Astrocyte of the spinal cord (primary cell): ENCODE data around the gene PRDM15.

Experiments
- DNase-seq: peaks from one replicate; pipeline ENCODE4 v3.0.0; 2011; ENCODE audit warnings: low read depth, low spot score
- H3K4me3 ChIP-seq: 2 replicates; pipeline ENCODE4 v1.5.1; 2011; ENCODE audit warnings: low read depth, mild to moderate bottlenecking, low read length, moderate library complexity
- in situ Hi-C: cut with HindIII; loops from 2 replicates; pipeline ENCODE4 v1.10.0; 2017; ENCODE audit warnings: low sequenced_read_pairs
- TF ChIP-seq, protein P1 (sequence below): IDR thresholded peaks from 2 replicates; pipeline ENCODE4 v1.5.1; 2012; ENCODE audit warnings: low read depth, mild to moderate bottlenecking, low read length, inconsistent platforms

The PRDM15 gene

DNA sequence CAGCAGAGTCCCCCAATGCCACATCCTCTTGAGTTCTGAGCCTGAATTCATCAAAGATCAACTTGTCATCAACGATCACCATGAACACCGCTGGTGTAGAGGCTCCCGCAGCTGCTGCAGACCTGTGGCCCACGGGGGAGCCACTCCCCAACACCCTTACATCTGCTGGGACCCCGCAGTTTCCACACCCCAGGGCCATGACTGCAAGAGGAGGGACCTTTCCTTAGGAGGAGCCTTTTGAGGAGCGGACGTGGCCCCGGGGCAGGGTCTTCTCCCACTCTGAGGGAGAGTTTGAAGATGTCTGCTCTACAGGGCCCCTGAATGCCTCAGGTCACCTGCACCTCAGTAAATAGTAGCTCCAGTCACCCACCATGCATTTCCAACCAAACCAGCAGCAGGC, 2.7 kb downstream of the PRDM15 start:
- DNase-seq: no peak
- in situ Hi-C loops: no loop called here
- TF ChIP-seq, protein P1, sequence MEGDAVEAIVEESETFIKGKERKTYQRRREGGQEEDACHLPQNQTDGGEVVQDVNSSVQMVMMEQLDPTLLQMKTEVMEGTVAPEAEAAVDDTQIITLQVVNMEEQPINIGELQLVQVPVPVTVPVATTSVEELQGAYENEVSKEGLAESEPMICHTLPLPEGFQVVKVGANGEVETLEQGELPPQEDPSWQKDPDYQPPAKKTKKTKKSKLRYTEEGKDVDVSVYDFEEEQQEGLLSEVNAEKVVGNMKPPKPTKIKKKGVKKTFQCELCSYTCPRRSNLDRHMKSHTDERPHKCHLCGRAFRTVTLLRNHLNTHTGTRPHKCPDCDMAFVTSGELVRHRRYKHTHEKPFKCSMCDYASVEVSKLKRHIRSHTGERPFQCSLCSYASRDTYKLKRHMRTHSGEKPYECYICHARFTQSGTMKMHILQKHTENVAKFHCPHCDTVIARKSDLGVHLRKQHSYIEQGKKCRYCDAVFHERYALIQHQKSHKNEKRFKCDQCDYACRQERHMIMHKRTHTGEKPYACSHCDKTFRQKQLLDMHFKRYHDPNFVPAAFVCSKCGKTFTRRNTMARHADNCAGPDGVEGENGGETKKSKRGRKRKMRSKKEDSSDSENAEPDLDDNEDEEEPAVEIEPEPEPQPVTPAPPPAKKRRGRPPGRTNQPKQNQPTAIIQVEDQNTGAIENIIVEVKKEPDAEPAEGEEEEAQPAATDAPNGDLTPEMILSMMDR: no peak
- no peak overlapping the region for H3K4me3 ChIP-seq

DNA sequence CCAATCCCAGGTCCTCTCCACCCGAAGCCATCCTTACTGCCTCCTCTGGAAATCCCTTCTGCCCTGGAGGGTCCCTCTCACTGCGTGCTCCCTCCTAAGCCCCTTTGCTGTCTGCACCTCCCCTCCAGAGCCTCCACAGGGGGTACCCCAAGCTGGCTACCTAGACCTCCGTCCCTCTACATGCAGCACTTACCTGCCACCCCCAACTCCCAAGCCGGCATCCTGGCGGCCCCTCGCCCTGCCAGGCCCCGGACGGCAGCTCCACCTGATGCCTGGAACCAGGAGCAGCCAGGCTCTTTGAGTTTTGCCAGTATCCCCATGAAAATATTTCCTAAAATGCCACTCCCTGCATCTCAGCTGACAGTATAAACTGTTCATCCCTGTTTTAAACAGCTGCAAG, 4.1 kb downstream of the PRDM15 start:
- no peak for DNase-seq
- no peak overlapping the region for H3K4me3 ChIP-seq
- TF ChIP-seq, protein P1: no peak
- in situ Hi-C loops: no loop called here

DNA sequence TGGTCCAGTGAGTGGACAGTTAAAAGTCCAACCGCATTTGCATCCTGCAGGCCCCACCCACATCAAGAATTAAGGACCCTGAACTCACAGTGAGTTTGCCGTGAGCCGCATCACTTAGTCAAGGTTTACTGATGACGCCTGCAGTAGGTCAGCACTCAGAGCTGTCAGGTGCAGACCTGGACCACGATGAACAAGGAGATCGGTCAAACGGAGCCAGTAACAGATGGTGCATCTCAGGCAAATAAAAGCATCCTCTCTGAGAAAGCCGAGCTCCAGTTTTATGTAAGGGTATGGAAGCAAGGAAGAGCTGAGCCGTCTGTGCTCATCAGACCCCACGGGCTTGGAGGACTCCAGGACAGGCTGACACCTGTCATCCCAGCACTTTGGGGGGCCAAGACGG, 4.5 kb downstream of the PRDM15 start:
- no peak overlapping the region for H3K4me3 ChIP-seq
- in situ Hi-C loops: no loop called here

DNA sequence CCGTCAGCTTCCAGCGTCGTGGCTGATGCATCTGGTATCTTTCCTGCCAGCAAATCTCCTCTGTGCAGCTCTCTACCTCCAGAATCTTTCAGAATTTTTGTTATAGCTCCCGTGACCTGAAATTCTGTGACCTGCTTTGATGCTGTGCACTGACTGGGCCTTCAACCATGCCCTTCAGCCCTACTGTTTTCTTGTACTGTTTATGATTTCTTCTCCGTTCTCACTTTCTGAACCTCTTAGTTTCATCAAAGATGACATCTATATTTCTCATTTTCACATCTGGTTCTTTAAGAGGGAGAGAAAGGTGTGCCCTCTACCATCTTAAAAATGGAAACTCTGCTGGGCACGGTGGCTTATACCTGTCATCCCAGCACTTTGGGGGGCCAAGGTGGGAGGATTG, 5.7 kb downstream of the PRDM15 start:
- in situ Hi-C loops: no loop called here
- DNase-seq: no peak
- TF ChIP-seq, protein P1: no peak
- no peak overlapping the region for H3K4me3 ChIP-seq

More for the DNA sequence above, 4.5 kb downstream of the PRDM15 start:
- no peak for DNase-seq
- TF ChIP-seq, protein P1: no peak

DNA sequence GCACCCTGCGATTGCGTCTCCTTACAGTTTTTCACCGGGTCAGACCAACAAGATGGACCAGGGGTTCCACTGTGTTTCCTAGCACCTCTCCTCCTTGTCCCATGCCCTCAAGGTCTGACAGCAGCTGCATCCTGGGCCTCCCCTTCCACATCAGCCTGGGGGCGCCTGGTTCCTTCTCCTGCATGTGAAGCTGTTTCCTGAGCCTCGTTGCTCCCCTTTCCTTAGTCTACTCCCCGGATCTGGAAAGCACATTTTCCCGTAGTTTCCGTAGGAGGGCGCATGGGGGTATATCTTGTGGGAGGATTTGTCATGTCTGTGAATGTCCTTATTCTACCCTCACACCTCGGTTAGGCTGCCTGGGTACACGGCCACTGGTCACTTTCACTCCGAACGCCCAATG, 6.1 kb downstream of the PRDM15 start:
- in situ Hi-C loops: no loop called here
- TF ChIP-seq, protein P1: no peak
- no peak overlapping the region for H3K4me3 ChIP-seq
- no peak for DNase-seq

DNA sequence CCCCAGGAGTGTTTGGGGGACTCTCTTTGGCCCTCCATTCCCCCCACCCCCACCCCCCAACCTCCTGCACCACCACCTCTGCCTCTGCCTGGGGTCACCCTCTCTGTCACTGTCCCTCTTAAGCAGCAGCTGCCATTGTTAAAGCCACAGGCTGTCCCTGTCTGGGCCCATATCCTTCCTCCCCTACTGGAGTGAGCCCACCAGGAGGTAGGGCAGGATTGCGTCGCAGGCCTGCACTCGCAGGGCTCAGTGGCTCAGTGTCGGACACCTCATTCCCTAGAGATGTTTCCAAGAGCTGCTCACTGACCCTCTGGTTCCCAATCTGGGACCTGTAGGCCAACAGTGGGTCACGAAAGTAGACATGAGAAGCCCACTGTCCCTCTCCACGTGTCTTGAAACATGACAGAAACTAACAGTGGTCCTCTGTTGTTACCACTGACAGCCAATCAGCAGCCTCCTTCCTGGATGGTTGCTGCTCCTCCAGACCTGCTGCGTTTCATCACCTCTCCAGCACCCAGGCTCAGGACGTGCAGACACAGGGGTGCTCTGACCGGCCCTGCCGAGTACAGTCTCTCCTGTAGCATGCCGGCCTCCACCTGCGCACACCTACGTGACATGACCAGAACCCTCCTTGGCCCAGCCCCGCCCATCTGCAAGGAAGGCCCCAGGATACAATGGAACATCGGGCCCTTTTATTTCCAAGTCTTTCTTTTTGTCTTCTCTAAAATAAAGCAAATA, 7.7 kb downstream of the PRDM15 start:
- in situ Hi-C loops: no loop called here
- no peak overlapping the region for H3K4me3 ChIP-seq
- DNase-seq: no peak
- TF ChIP-seq, protein P1: no peak

DNA sequence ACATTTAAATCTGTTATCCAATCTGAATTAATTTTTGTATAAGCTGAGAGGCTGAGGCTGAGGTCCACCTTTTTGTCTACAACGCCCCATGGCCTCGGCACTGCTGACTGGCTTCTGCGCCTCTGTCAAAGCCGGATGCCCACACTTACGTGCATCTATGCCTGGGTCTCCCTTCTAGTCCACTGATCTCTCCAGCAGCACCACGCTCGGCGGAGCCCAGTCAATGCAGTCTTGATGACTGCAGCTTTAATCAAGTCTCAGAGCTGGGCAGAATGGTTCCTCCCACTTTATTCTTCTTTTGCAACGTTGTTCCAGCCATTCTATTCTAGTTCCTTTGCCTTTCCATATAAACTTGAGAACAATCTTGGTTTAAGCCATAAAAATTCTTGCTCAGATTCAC, 9.4 kb downstream of the PRDM15 start:
- no peak overlapping the region for H3K4me3 ChIP-seq
- in situ Hi-C loops: no loop called here
- TF ChIP-seq, protein P1: no peak
- no peak for DNase-seq
